Inflammatory macrophage treated with lipopolysaccharide for 4 hours (primary cell): ENCODE data around the gene BMP7.
"Not testable (repeated sequence)": the region's sequence is repeated elsewhere in the genome, so short reads cannot be mapped to it uniquely, and the experiment has no call there.

Experiments used
- DNase-seq: peaks from one replicate; pipeline ENCODE4 v3.0.0-alpha.2; 2020

Gene BMP7

GRCh38 chr20:57264908-57265335 lies 1.5 kb downstream of the BMP7 start:
- DNase-seq, result not testable (repeated sequence)

DNA sequence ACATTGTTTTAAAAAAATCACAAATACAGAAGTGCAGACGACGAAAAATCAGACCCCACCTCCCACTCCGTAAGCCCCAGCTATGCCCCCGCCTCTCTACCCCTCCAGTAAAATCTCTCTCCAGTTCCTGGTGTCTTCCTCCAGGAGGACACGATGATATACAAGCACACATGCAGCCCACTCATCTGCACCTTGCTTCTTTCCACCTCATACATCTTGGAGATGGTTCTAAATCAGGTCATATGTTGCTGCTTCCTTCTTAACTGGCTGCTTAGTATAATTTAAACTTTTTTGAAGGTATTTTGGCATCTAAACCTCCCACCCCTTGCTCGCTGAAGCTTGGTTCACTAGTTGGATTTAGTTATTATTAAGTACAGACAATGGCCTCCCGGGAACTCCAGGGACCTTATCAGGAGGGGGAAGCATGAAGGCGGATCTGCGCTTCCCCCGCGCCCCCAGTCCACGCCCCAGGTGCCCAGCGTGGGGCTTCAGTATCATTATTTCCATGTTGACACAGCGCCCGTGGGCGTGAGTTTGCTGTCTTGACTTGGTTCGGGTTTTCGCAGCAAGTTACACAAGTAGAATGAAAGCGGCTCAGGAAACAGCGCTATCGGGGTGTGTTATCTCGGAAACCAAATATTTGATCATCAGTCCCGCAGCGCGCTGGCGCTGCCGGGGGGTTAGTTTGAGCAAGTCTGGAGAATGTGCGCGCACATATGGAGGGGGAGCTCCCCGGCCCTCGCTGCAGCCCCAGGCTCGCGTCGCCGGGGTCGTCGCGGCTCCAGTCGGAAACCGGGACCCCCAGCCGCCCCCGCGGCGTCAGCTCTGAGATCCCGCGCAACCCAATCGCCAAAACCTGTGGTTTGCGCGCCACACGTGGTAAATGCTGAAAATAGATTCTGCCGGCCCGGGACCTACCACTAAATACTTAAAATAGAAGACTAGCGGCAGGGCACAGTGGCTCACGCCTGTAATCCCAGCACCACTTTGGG lies 2.3 kb downstream of the BMP7 start:
- DNase-seq, result no peak

DNA sequence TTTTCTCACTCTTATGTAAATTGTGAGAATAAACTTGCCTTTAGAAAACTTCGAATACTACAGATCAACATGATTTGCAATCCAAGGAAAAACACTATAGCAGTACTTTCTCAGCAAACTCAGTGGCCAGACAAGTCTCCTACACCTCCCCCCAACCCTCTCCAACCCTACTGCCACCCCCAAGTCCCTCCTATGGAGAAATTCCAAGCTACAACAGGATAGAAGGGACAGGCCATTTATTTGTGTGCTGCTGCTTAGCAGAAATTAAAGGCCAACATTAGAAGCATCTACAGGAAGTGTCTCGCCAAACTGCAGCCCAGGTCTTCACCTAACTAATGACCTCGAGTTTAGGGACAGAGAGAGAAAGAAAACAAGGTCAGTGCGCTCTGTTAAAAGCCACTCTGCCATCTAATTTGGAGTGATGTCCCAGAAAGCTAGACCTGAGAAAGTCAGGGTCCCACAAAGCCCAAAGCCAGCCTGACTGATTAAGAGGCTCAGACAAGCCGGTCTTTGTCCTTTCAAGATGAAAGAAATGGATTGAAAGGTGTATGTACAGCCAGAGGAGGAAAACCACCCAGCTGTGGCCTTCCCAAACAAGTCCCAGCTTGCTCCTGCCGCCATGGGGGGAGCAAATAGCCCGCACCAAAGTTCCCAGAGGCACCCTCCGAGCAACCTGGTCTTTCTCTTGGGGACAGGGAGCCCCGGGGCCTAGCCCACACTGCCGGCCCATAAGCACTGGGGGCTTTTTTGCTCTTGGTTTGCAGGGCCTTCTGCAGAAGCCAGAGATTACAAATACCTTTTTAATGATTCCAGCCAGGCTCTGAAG lies 3.4 kb downstream of the BMP7 start:
- no peak for DNase-seq

GRCh38 chr20:57262301-57262700 lies 4.1 kb downstream of the BMP7 start:
- DNase-seq, result no peak

- DNase-seq, result no peak
These were observed 4.8 kb downstream of the BMP7 start for GRCh38 chr20:57261457-57262251.

- DNase-seq, result no peak
These were observed 5.5 kb downstream of the BMP7 start for GRCh38 chr20:57260934-57261333.

GRCh38 chr20:57259938-57260921 lies 6.2 kb downstream of the BMP7 start:
- no peak for DNase-seq

- DNase-seq, result no peak
These were observed 7.1 kb downstream of the BMP7 start for GRCh38 chr20:57259121-57259937.

GRCh38 chr20:57257701-57258453 lies 8.6 kb downstream of the BMP7 start:
- no peak for DNase-seq

GRCh38 chr20:57256908-57257307 lies 9.5 kb downstream of the BMP7 start:
- DNase-seq, result no peak

DNA sequence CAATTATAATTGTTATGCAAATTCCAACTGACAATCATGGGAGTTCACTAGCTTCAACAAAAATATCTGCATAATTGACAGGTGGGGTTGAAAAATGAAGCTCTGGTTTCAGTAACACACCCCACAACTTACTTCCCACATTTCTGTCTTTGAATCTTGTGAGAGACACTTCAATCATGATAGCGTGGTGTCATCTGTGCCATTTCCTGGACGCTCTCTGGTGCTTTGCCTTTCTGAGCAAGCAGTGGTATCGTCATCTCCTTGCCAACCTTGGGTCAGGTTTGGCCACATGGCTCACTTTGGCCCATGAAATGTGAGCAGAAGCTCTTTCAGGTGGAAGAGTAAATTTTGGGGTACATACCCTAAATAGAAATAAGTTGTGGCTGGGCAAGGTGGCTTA lies 10.2 kb downstream of the BMP7 start:
- no peak for DNase-seq

DNA sequence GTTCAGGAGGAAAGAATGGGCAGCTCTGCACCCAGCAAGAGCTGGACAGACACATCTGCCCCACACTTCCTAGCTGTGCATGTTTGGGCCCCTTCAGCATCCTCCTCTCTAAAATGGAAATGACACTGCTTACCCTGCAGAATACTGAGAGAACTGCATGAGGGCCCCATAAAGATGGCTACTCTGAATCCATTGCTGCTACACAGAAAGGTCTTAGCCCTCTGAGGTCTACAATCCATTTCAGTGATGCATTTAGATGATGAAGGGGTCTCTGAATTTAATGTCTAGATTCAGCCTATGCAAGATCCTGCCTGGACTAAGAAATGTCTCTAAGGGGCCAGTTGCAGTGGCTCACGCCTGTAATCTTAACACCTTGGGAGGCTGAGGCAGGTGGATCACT lies 11.3 kb downstream of the BMP7 start:
- DNase-seq, result no peak

DNA sequence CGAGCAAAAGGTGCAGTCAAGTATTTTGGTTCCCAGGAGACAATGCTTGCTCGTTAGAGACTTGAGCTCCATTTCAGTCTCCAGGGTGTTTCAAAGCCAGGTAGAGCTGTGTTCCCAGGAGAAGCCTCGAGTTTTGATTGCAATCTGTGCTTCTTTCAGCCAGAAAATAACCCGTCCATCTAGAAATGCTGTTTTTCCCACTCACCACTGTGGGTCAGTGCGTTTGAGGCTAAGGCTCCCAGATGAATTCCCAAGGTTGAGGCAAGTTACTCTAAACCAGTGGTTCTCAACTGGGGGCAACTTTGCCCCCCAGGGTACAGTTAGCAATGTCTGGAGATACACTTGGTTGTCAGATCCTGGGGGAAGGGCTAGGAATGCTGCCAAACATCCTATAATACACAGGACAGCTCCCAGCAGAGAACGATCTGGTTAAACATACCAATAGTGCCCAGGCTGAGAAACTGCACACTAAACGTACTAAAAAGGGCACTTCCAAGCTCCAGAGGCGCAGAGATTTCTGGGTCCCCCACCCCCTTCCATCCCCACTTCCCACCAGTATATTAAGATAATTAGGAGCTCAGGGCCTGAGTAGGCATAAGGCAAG lies 13.8 kb downstream of the BMP7 start:
- no peak for DNase-seq

- no peak for DNase-seq
These were observed 14.5 kb downstream of the BMP7 start for GRCh38 chr20:57251949-57252348.

GRCh38 chr20:57251344-57251743 lies 15.1 kb downstream of the BMP7 start:
- DNase-seq, result no peak

DNA sequence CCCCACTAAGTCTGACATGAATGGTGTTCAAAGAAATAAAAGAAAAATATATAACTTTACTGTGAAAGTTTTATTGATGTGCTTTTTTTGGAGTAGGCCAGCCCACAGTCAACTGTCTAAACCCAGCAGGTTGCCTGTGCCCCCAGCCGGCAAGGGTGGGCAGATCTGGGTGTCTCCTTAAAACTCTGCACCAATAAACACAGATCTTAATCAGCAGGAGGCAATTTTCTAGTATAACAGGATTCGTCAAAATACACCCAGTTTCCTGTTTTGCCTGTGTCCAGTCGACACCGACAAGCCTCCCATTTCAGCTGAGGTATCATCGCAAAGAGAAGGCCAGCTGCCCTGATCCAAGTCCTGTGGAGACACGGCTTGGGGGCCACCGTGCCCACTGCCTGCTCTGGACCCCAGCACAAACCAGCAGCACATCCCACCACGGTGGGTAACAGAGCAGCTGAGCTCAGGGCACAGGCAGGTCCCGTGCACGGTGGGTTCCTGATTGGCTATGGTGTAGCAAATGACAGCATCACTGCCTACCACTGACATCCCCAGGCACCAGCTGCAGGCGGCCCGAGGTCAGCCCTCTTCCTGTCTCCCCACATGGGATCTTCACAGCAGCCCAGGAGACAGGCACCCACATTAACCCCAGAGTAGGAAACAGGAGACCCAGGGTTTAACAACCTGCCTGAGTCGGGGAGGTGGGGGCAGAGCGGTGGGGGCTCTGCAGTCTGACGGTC lies 15.7 kb downstream of the BMP7 start:
- no peak for DNase-seq

DNA sequence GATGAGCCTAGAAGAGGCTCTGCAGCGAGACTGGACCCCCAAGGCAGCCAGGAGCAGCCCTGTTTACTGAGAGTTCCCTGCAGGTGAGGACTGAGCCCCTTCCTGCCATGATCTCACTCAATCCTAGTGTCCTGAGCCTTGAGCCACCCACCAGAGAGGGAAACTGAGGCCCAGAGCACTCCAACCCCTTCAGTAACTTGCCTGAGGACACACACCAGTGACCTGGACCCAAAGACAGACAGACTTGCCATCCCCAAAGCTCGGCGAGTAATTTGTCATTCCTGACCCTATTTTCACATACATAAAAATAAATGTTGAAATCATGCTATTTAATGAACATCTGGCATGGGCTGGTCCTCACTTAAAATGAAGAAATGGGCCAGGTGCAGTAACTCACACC lies 16.7 kb downstream of the BMP7 start:
- DNase-seq, result no peak

- no peak for DNase-seq
These were observed 17.4 kb downstream of the BMP7 start for GRCh38 chr20:57249073-57249472.
